Measurements from ENCODE around the gene TBC1D9.

Gene TBC1D9

GRCh38 chr4:140628016-140628415 lies 128.2 kb downstream of the TBC1D9 start:
- CTCF ChIA-PET = interaction anchor here (0.5 kb wide), 1 partner anchor 1550 kb away, joined by 3 read pairs; no protein-coding TSS in a partner anchor
- DNase-seq (ENCODE audit: low spot score) = peak; percentile 14
- TF ChIP-seq CTCF (conservative IDR thresholded peaks at IDR 0.05; ENCODE audit: low read depth) = no peak
- POLR2A ChIA-PET (ENCODE audit: low non-redundant PET) = no interaction called here
- no peak overlapping the region for H3K27ac ChIP-seq

GRCh38 chr4:140626661-140627376 lies 129.4 kb downstream of the TBC1D9 start:
- CTCF ChIA-PET = interaction anchor here (0.6 kb wide), 1 partner anchor 135 kb away, joined by 3 read pairs; no protein-coding TSS in a partner anchor
- TF ChIP-seq CTCF (conservative IDR thresholded peaks at IDR 0.05; ENCODE audit: low read depth) = no peak
- H3K27ac ChIP-seq = no peak overlapping the region
- no peak for DNase-seq (ENCODE audit: low spot score)
- POLR2A ChIA-PET (ENCODE audit: low non-redundant PET) = no interaction called here

- no peak for DNase-seq (ENCODE audit: low spot score)
- ChIA-PET POLR2A (ENCODE audit: low non-redundant PET) (no interaction called here), CTCF (no interaction called here)
- no peak overlapping the region for H3K27ac ChIP-seq
- TF ChIP-seq CTCF (conservative IDR thresholded peaks at IDR 0.05; ENCODE audit: low read depth) = no peak
Measured at GRCh38 chr4:140622333-140622958, 133.7 kb downstream of the TBC1D9 start.

- H3K27ac ChIP-seq = no peak overlapping the region
- ChIA-PET POLR2A (ENCODE audit: low non-redundant PET) (no interaction called here), CTCF (interaction anchor here (0.6 to 0.9 kb wide), 2 partner anchors 13 to 241 kb away, joined by 3 to 5 read pairs; no protein-coding TSS in a partner anchor)
- DNase-seq (ENCODE audit: low spot score) = no peak
- no peak for TF ChIP-seq CTCF (conservative IDR thresholded peaks at IDR 0.05; ENCODE audit: low read depth)
Measured at GRCh38 chr4:140621161-140621560, 135.0 kb downstream of the TBC1D9 start.

- no peak for TF ChIP-seq CTCF (conservative IDR thresholded peaks at IDR 0.05; ENCODE audit: low read depth)
- H3K27ac ChIP-seq = no peak overlapping the region
- ChIA-PET POLR2A (ENCODE audit: low non-redundant PET) (no interaction called here), CTCF (no interaction called here)
- DNase-seq (ENCODE audit: low spot score) = no peak
Measured at GRCh38 chr4:140617499-140618248, 138.5 kb downstream of the TBC1D9 start.

GRCh38 chr4:140615451-140615850 lies 140.7 kb downstream of the TBC1D9 start:
- TF ChIP-seq CTCF (conservative IDR thresholded peaks at IDR 0.05; ENCODE audit: low read depth) = no peak
- ChIA-PET CTCF (no interaction called here), POLR2A (ENCODE audit: low non-redundant PET) (no interaction called here)
- DNase-seq (ENCODE audit: low spot score) = no peak
- H3K27ac ChIP-seq = no peak overlapping the region
